ENCODE measurements around the gene FBXL14. TPM values are rescaled to one million over a fixed set of nuclear protein-coding genes. Genes with fewer than 3 reads are reported as not detected.
A peak's percentile ranks its signal among the peaks of the same experiment; 100 is the strongest.

Gene FBXL14
- total and polyA plus RNA-seq, 9 of the 15 experiments (the other 6 are each of a cell fraction or from before 2014, with no cell fraction given): 0.13 to 9.8 (median 3.3) TPM

GRCh38 chr12:1606021-1606622 lies 11.7 kb upstream of the FBXL14 start (continued):
- no peak for TF ChIP-seq GMEB1 (CRISPR knock-in tag; IDR thresholded peaks at IDR 0.05)
- TF ChIP-seq ZFPM2 (CRISPR knock-in tag; IDR thresholded peaks at IDR 0.05): no peak
- TF ChIP-seq ZNF592 (IDR thresholded peaks at IDR 0.05): peak; percentile 43; the same call in 1 of the 2 replicates
- no peak for TF ChIP-seq ID3 (CRISPR knock-in tag; IDR thresholded peaks at IDR 0.05)
- 0 out of 2 replicates have a peak, but pooled peaks have one; percentile 14 for TF ChIP-seq ID3 (tag; IDR thresholded peaks at IDR 0.05)
- TF ChIP-seq CUX1 (CRISPR knock-in tag; IDR thresholded peaks at IDR 0.05): no peak
- TF ChIP-seq NR1H2 (CRISPR knock-in tag; IDR thresholded peaks at IDR 0.05): no peak
- TF ChIP-seq SMC3 (conservative IDR thresholded peaks at IDR 0.05; ENCODE audit: insufficient read depth, low read depth, low read length): no peak
- TF ChIP-seq MYBL2 (IDR thresholded peaks at IDR 0.05; ENCODE audit: low read depth): no peak
- no peak for TF ChIP-seq MYBL2 (CRISPR knock-in tag; IDR thresholded peaks at IDR 0.05; ENCODE audit: borderline replicate concordance)
- no peak for TF ChIP-seq MXI1 (IDR thresholded peaks at IDR 0.05; ENCODE audit: low read depth, low read length)
- no peak for TF ChIP-seq EGR1 (conservative IDR thresholded peaks at IDR 0.05)
- TF ChIP-seq NFE2 (IDR thresholded peaks at IDR 0.05; ENCODE audit: low read depth): peak; percentile 32; the same call in 1 of the 2 replicates
- no peak for TF ChIP-seq PTBP1 (IDR thresholded peaks at IDR 0.05; ENCODE audit: low read depth, low read length)
- no peak for TF ChIP-seq RBM14 (IDR thresholded peaks at IDR 0.05; ENCODE audit: borderline replicate concordance, insufficient read depth, low read depth, low read length)
- TF ChIP-seq POLR2A (conservative IDR thresholded peaks at IDR 0.05): peak; percentile 52; the same call in 1 of the 2 replicates
